ENCODE data around the gene LPIN1.
A peak's percentile ranks its signal among the peaks of the same experiment; 100 is the strongest.
"Not testable (repeated sequence)": the region's sequence is repeated elsewhere in the genome, so short reads cannot be mapped to it uniquely, and the experiment has no call there.

Gene LPIN1

DNA sequence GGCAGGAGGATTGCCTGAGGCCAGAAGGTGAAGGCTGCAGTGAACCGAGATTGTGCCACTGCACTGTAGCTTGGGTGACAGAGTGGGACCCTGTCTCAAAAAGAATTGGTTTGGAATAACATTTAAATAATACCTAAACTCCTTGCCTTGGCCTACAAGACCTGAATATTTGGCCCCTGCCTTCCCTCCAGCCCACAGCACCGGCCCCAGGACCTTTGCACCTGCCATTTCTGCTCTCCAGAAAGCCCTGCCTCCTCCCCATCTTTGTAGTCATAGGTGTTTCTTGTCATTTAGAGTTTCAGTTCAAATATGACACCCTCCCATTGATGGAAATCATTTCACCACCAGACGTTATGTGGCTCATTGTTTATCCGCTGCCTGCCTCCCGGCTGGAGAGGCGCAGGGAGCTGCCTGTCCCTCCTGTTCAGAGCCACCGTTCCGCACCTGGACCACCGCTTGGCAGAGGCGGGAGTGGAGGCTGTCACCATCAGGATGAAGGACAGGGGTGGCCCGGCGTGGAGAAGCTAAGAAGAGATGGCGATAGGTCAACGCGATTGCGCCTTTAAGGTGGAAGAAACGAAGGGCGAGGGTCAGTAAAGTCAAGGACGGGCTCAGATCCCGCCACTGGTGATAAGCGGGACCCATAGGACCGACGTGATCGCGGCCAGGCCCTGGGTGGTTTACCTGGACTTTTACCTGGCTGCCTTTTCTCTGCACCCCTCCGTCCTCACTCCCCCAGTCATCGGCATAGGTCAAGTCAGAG is 638 bp upstream of the LPIN1 start:
- DNase-seq, result no peak

DNA sequence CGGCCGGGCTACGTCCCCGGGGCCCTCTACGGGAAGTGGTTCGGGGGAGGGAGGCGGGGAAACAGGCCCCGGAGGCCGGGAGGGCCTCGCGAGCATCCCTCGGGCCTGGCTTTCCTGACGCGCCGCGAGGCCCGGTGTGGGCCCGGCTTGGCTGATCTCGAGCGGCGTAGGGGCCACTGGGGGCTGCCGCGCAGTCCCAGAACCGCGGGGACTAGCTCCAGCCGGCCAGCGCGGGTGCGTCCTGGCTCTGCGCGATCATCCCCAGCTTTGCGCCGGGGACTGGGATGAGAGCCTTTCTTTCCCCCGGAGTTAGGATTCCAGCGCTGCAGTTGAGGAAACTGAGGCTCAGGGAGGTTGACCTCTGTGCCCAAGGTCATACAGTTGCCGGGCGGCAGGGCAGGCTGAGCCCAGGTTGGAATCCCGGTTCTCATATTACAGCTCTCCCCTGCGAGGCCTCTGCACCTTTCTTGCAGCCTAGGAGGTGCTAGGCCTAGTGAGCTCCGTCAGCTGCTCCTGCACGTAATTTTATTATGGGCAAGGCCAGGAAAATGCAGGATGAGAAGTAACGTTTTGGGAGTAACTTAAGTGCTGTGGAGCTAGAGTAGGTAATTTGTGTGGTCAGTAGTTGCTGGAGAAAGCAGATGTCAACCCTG is 501 bp downstream of the LPIN1 start:
- DNase-seq, result no peak

DNA sequence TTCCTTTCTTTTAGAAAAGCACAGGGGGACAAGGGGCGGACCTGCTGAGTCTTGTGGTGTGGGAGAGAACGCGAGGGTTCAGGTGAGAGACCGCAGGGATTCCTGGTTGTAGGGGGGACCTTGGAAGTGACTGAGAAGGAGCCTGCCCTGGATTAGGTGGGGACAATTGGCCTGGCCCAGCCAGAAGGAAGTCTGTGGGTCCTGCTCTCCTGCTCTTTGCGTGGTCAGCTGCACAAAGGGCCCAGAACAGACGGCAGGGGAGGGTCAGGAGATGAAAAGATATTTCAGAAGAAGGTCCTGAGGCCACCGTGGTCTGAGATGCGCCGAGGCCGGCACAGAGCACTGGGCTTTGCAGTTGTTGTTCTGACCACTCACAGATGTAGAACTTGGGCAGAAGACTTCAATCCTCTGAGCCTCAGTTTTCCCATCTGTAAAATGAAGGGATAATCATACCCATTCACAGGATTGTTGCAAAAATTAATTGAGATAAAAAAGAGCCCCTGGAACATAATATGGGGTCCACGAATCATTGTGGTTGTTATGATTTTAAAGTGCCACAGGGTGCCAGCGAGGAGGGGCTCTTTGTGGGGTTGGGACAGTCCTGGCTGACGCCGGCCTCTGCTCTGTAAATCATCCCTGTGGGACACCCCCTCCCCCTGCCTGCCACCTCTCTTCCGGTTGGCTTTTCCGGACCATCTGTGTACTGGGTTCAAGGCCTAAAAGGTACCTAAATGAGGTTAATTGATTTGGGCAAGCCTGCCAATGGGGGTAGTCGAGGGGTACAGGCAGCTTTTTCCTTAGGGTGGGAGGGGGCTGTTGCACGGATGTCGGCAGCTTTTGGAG is 1.8 kb downstream of the LPIN1 start:
- DNase-seq, result peak in 1 of 2 donors; percentile 20

DNA sequence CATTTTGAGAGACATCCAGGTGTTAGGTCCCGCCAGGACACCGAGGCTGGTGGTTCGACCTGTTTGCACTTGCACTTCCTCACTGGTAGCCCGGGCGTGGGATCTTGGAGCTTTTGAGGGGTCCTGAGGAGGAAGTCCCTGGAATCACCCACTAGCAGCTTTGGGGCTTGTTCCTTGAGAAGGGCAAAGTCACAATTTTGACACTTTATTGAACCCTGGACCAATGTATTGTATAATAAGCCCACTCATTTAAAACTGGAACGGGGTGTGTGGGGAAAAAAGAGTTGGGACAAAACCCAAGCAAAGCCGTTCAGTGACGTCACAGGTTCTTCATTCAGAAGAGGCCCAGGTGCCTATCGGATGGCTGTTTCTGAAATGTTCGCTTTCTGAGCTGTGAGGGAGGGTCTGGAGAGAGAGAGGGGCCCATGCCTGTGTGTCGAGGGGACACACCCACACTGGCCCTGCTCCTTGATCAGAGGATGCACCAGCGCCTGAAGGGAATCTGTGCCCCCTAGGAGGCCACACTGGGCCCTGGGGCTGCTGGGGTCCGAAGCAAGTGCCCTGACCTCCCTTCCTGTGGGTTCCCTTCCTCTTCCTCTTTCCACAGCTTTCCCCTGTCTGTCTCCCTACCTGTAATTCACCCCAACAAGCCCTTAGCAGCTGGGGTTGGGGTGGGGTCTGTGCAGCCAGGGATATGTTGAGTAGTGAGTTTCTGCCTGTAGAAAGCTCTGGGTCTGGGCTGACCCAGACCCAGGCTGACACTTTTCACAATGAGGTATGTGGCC is 2.6 kb downstream of the LPIN1 start:
- DNase-seq, result no peak

DNA sequence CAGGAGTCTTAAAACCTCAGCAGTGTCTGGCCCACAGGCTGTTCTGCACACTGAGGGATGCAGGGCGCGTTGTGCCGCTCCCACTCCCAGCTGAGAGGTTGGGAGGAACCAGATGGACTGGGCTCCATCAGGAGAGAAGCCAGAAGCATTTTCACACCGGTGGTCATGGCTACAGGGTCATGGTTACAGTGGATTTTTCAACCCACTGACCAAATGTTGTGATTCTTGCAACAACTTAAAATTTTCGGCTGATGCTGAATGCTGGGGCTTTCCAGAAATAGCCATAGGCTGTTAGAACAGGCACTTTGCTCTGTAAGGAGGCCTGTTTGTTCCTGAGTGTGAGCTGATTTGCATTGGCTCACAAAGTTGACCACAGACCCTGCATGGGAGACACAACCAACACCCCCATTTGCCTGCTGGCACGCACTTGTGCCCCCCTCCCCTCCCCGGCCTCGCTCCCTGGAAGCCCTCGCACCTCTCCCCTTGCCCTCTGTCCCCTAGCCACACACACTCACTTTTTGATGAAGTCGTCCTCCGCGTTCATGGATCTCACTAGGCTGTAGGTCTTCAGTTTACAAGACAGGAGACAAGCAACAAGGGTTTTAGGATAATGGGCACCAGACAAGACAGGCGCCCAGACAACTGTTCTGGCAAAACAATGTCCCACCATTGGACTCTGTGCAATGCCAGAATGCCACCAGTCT is 3.4 kb downstream of the LPIN1 start:
- peak in 1 of 2 donors; percentile 35 for DNase-seq

DNA sequence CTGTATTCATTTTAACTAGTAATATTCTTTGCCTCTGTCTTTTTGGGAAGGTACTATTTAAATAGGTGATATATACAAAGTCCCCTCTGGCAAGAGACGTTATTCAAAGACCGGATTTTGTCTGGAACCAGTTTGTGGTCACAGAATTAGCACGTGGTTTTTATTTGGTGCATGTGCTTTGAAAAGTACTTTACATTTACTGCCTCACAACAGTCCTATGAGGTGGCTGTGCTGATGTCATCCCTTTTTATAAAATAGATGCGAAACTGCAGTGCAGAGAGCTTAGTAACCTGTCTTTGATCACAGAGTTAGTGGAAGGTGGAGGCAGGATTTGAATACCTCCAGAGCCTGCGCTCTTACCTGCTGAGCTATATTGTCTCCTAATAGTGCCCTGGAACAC is 4.0 kb downstream of the LPIN1 start:
- peak; percentile 68 to 80 for DNase-seq

DNA sequence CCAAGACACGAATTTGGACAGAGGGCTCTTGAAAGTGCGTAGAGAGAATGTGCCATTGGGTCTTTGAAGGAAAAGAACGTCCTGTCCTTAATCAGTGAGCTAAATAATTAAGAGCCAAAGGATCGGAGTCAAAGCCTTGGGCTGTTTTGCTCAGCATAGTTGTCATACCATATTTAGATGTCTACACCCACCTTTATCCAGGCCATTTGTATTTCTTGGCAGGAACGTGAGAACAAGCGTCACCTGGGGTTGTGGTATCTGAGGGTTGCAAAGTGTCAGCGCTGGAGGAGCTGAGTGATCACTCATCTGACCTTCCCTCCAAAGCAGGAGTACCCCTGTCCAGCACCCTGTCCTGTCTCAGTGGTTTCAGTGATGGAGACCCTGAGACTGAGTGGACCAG is 4.5 kb downstream of the LPIN1 start:
- peak; percentile 24 to 46 for DNase-seq

DNA sequence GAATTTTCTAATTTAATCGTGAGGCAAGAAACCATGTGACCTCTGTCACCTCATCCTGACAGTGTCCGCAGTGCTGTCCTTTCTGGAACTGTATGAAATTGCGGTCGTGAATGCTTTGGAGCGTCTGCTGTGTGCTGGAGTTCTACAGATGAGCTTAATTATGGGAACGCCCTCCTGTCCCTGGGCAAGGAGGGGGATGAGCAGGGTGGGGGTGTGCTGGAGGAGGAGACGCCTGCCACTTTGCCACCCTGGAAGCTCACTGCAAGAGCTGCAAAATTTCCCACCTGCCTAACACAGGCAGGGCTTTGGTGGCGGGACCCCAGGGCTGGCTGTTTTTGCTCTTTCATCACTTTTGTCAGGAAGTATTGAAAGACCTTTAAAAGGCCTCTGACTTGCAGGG is 6.5 kb downstream of the LPIN1 start:
- no peak for DNase-seq

DNA sequence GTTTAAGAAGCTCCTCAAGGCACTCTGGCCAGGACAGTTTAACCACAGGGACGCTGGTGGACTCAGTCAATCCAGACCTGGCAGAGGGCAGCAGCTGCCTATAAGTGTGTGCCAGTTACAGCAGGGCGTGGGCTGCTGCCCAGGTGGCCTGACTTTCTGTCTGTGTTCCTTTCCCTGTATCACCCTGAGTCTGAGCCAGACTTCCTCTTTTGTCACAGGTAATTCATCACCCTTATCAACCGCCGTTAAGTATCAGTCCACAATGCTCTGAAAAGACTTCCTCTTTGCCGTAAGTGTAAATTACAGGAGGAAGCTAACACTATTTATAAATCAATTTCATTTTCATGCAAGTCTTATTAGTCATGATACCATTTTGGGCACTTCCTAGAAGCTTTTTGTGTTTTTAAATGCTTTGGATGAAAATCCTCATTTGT is 7.0 kb downstream of the LPIN1 start:
- peak; percentile 66 to 73 for DNase-seq

DNA sequence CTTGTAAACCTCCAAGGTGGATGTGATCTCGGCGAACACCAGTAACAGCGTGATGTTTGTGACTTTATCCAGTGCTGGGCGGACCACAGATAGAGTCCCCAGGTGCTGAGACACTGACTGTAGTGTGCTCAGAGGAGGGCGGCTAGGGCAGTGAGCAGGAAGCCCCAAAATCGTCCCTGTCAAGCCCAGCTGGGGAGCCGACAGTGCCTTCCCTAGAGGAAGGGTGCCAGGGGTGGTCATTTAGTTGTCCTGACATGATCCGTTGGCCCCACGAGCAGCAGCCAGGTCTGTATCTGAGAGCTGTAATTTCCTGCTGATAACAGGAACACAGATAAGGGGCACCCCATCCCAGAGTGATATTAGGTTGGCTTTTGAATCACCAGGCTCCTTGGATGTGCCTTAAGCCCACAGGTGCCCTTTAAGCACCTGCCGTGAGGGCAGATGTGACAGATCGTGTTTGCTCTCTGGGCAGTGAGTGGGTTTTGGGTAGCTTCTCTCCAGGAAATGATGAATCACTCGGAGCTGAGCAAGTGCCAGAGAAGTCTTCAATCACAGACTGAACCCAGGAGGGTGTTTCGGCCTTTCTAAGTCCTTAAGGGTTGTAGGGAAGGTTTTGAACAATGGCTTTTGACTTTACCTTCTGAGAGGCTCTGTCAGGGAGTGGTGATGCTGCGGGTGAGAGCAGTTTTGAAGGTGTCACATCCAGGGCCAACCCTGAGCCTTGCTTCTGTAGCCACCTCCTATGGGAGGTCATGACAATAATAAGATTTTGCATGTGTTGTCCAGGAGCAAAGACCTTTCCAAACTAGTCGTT is 7.7 kb downstream of the LPIN1 start:
- peak; percentile 67 to 71 for DNase-seq

DNA sequence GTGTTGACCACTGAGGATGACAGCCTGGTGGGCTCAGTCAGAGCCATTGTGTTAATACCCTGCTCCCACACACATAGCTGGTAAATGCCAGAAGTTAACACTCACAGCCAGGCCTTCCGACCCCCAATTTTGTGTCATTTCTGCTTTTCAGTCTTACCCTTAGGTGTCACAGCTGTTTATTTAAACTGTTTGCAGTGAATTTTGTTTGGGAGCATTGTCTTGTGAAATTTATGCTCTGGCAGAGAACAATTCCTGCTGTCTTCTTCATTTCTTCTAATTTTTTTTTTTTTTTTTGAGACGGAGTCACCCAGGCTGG is 8.2 kb downstream of the LPIN1 start:
- DNase-seq, result no peak

DNA sequence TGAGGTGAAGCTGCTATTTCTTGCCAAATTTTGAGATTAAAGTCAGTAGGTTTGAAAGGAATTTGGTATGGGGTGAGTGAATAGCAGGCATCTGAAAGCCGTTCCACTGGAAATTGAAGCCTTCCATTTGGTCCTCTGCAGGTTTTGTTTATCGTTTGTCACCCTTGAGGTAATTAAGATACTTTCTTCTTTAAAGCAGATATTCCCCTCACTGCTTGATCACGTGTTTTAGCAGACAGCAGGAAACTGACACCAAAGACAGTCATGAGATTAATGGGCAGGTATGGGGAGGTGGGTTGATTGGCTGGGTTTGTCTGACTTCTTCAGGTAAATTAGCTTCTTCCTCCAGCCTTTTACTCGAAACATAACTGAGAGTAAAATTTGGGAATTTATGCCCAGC is 10.7 kb downstream of the LPIN1 start:
- peak in 1 of 2 donors; percentile 55 for DNase-seq

DNA sequence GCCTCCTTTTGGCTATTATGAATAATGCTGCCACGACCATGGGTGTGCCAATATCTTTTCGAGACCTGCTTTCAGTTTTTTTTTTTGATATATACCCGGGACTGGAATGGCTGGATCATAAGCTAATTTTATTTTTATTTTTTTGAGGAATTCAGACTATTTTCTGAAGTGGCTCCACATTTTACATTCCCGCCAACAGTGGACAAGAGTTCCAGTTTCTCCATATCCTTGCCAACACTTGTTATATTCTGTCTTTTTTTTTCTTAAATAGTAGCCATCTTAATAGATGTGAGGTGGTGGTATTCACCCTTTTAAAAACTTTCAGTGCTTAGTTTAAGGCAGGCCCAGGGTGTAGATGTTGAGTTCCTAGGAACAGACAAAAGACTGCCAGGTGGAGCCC is 11.8 kb downstream of the LPIN1 start:
- DNase-seq, result no peak

DNA sequence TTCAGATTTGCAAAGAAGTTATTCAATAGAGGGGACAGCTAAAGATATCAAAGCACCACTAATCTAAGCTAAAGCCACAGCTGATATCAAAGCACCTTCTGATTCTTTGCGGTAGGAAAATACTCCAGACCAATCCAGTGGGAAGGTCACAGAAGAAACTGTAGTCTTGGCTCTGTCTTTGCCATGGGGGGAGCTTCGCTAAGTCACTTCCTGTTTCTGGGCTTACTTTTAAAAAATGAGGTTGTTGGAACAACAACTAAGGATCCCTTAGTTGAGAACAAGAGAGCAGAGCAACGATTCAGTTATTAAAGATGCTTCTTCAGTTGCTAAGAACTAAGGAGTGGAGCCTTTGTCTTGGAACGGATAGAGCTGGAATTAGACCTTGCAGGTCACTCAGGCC is 12.2 kb downstream of the LPIN1 start:
- no peak for DNase-seq

DNA sequence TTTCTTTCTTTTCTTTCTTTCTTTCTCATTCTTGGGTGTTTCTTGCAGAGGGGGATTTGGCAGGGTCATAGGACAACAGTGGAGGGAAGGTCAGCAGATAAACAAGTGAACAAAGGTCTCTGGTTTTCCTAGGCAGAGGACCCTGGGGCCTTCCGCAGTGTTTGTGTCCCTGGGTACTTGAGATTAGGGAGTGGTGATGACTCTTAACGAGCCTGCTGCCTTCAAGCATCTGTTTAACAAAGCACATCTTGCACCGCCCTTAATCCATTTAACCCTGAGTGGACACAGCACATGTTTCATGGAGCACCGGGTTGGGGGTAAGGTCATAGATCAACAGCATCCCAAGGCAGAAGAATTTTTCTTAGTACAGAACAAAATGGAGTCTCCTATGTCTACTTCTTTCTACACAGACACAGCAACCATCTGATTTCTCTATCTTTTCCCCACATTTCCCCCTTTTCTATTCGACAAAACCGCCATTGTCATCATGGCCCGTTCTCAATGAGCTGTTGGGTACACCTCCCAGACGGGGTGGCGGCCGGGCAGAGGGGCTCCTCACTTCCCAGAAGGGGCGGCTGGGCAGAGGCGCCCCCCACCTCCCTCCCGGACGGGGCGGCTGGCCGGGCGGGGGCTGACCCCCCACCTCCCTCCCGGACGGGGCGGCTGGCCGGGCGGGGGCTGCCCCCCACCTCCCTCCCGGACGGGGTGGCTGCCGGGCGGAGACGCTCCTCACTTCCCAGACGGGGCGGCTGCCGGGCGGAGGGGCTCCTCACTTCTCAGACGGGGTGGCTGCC is 12.9 kb downstream of the LPIN1 start:
- not testable (repeated sequence) for DNase-seq

DNA sequence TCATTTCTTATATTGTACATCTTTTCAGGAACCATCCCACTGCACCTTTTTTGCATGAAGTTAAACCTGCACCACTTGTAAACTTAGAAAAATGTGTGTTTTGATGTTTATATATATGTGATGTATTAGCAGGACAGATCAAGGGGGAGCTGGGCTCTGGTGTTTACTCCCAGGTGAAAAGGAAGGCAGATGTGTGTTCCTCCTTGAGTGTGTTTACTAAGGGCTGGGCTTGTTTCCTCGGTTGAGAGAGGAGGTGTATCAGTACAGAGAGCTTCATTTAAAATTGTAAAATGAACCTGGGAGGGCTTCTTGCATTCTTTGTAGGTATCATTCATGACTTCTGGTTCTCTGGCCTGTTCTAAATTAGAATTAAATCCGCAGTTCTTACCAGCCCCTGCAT is 14.8 kb downstream of the LPIN1 start:
- DNase-seq, result no peak

DNA sequence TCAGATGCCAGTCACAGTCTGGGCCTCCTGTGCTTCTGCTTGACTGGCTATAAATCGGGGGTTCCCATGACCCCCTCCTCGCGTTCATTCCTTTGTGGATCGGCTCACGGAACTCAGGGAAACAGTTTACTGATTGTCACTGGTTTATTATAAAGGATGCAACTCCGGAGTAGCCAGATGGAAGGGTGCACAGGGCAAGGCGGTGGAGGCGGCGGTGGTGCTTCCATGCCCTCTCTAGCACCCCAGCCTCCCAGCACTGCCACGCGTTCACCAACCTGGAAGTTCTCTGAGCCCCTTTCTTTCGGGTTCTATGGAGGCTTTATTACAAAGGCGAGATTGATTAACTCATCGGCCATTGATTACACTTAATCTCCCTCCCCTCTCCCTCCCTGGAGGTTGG is 15.6 kb downstream of the LPIN1 start:
- no peak for DNase-seq

DNA sequence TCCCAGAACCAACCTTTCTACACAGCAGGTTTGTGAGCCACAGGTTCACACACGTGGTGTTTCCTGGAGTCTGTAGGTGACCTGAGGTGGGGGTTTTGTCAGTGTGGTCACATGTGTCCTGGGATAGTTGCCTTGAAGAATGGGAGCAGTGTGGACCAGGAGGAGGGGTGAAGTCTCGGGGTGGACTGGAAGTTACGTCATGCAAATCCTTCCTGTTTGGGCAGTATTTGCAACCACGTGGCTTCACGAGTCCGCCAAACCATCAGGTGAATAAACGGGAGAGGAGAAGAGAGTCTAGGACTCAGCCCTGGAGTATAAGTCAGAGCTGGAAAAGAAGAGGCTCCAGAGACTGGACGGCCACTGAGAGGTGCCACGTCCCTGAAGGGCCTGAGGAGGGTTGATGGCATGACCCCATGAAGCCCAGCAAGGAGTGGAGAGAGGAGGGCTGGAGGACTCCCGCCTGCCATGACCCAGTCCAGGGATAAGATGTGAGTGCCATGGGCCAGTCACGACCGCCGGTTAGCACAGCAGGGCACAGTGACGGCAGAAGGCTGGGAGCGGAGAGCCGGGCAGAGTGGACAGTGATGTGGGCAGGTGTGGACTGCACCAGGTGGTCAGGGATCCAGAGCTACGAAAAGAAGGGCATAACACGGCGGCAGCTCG is 16.5 kb downstream of the LPIN1 start:
- DNase-seq, result no peak

DNA sequence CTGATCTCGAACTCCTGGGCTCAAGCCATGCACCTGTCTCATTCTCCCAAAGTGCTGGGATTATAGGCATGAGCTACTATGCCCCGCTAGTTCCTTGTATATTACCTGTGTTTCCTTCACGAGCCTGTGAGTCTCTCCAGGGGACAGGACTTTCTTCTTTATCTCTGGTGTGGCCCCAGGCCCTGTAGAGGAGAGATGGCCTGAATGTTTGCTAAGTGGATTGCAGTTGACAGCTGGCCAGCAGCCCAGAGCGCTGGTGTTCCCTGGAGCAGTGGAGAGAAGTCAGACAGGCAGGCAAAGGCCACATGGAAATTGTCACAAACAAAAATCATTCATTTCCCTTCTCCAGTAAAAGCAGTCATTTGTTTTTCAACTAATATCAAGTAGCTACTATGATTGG is 17.9 kb downstream of the LPIN1 start:
- DNase-seq, result no peak

DNA sequence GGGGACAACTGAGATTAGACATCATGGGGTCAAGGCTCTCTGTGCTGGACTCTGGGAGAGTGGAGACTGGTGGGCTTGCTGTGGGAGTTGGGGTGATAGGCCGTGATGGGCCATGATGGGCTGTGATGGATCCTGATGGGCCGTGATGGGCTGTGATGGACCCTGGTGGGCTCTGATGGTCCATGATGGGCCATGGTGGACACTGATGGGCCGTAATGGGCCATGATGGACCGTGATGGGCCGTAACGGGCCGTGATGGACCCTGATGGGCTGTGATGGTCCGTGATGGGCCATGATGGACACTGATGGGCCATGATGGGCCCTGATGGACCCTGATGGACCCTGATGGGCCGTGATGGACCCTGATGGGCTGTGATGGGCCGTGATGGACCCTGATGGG is 18.5 kb downstream of the LPIN1 start:
- DNase-seq, result no peak
